Sigmoid colon (tissue), 4 donors: ENCODE results near the gene EPB41L1.

ENCODE experiments used
- POLR2A ChIP-seq, 2 donors: fragments of 450-650 bp; IDR thresholded peaks; one replicate each; pipeline ENCODE4 v1.6.1; 2016; ENCODE audit warnings: antibody characterized with exemption in 2 of 2, mild to moderate bottlenecking in 2 of 2, moderate library complexity in 2 of 2
- POLR2AphosphoS5 ChIP-seq, 4 donors: sonication (generic); formaldehyde crosslinking; IDR thresholded peaks; one replicate each; pipeline ENCODE4 v1.6.1; 2017; ENCODE audit warnings: antibody characterized with exemption in 4 of 4
- TF ChIP-seq, protein P1 (sequence below), 4 experiments: fragments of 450-650 bp in 3 of 4; fragments of 200-600 bp in 1 of 4; IDR thresholded peaks; one replicate each; pipeline ENCODE4 v1.5.1; 2016 to 2019; ENCODE audit warnings: antibody characterized with exemption in 4 of 4, mild to moderate bottlenecking in 3 of 4, moderate library complexity in 2 of 4

DNA sequence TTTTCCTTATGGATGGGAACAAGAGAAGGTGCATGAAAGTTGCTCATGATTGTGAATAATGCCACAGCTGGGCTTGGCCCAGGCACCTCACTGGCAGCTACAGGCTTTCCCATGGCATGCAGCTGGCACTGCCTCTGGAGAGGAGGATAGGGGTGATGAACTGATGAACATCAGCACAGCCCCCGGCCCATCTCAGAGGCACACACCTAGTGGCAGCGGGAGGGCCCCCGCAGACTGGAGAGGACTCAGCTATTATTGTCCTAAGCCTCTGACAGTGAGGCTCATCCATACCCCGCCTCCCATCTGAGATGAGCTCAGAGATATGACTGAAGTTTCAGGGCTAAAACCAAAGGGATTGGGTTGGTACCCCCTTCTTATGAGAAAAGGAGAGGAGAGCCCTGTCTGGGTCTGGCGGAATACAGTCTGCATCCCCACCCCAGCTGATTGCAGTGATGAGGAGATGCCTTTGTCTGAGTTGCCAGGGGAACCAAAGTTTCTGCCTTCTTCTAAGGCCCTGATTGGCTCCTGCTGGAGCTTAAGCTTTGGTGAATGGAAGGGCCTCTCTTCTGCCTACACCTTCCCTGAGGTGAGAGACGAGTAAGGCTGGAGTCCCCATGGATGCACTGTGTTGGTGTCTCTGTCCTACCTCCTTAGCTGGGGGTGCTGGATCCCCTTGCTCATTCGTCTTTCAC lies 27.6 kb upstream of the EPB41L1 start:
- TF ChIP-seq, protein P1, sequence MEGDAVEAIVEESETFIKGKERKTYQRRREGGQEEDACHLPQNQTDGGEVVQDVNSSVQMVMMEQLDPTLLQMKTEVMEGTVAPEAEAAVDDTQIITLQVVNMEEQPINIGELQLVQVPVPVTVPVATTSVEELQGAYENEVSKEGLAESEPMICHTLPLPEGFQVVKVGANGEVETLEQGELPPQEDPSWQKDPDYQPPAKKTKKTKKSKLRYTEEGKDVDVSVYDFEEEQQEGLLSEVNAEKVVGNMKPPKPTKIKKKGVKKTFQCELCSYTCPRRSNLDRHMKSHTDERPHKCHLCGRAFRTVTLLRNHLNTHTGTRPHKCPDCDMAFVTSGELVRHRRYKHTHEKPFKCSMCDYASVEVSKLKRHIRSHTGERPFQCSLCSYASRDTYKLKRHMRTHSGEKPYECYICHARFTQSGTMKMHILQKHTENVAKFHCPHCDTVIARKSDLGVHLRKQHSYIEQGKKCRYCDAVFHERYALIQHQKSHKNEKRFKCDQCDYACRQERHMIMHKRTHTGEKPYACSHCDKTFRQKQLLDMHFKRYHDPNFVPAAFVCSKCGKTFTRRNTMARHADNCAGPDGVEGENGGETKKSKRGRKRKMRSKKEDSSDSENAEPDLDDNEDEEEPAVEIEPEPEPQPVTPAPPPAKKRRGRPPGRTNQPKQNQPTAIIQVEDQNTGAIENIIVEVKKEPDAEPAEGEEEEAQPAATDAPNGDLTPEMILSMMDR (IDR thresholded peaks at IDR 0.05), result no peak
- no peak for TF ChIP-seq POLR2A (IDR thresholded peaks at IDR 0.05)
- no peak for TF ChIP-seq POLR2AphosphoS5 (IDR thresholded peaks at IDR 0.05)
